K562 (cell line): ENCODE data around the gene CXCL14. TPM values are rescaled to one million over a fixed set of nuclear protein-coding genes. Genes with fewer than 3 reads are reported as not detected.

Source experiments
- ATAC-seq: fragments of 200-7000 bp; cut with Tn5 transposase; 3 replicates; pipeline ENCODE4 v1.9.1; 2020; ENCODE audit warnings: moderate library complexity
- BruUV-seq: library from RNA; stranded (reverse); fragments of 400-500 nt; replicated peaks from 2 replicates; lab custom pipeline; 2021; lab: Mats Ljungman, UMichigan
- CTCF ChIA-PET: fragments of 300-600 bp; formaldehyde crosslinking; extraction: SDS; loops from one replicate; lab custom pipeline; 2021; ENCODE audit warnings: low intra/inter-chr PET ratio; lab: Yijun Ruan, JAX
- POLR2A ChIA-PET: fragments of 300-600, 350-650 bp; sonication (Branson Sonifier 250); formaldehyde crosslinking; extraction: SDS; loops from one replicate; lab custom pipeline; 2021; ENCODE audit warnings: antibody characterized with exemption, inconsistent platforms; lab: Yijun Ruan, JAX
- DNase-seq, 4 experiments: peaks; one replicate each; pipeline versions ENCODE4 v3.0.0 to v3.0.0-alpha.2; 2011 to 2018; ENCODE audit warnings: low spot score in 3 of 4, mixed read lengths in 3 of 4; ENCODE audit errors: extremely low read depth in 1 of 4
- FAIRE-seq: peaks from 2 replicates; lab custom pipeline; 2011; peaks lifted over from hg19 to GRCh38; lab: Jason Lieb, UNC
- H2AFZ ChIP-seq: 2 replicates; pipeline ENCODE4 v1.6.0; 2011; ENCODE audit warnings: low read depth, low read length, control low read depth, inconsistent platforms
- H3K27ac ChIP-seq: fragments of 200-600 bp; 3 replicates; pipeline ENCODE4 v1.8.0; 2011; ENCODE audit warnings: low read depth, mild to moderate bottlenecking, control low read depth, inconsistent platforms, low read length, moderate library complexity, mixed read lengths; ENCODE audit errors: extremely low read depth
- H3K27me3 ChIP-seq, 2 experiments: fragments of 300-600 bp in 1 of 2; 2 replicates in 1 of 2; 3 replicates in 1 of 2; pipeline versions ENCODE4 v1.6.0 to v1.8.0; 2011; ENCODE audit warnings: inconsistent platforms in 2 of 2, low read length in 2 of 2, mild to moderate bottlenecking in 1 of 2, mixed read lengths in 1 of 2, moderate library complexity in 1 of 2; ENCODE audit not compliant: control insufficient read depth in 2 of 2, insufficient read depth in 2 of 2
- H3K36me3 ChIP-seq: fragments of 300-600 bp; 3 replicates; pipeline ENCODE4 v1.8.0; 2011; ENCODE audit warnings: mild to moderate bottlenecking, low read length, inconsistent platforms; ENCODE audit not compliant: control insufficient read depth, insufficient read depth
- H3K4me1 ChIP-seq, 2 experiments: fragments of 200-600 bp in 1 of 2; replicated peaks in 1 of 2; 2 replicates in 1 of 2; 3 replicates in 1 of 2; pipeline versions ENCODE4 v1.5.1 to v1.8.0; 2011; ENCODE audit warnings: inconsistent platforms in 2 of 2, low read length in 2 of 2, mild to moderate bottlenecking in 1 of 2, mixed read lengths in 1 of 2, moderate library complexity in 1 of 2; ENCODE audit not compliant: control insufficient read depth in 2 of 2, insufficient read depth in 2 of 2
- H3K4me2 ChIP-seq: 2 replicates; pipeline ENCODE4 v1.6.1; 2011; ENCODE audit warnings: low read length, control low read depth, inconsistent platforms, mixed read lengths; ENCODE audit not compliant: insufficient read depth
- H3K4me3 ChIP-seq: fragments of 200-600 bp; sonication (generic), shearing (Covaris generic); 2 replicates; pipeline ENCODE4 v1.5.1; 2016; ENCODE audit warnings: control low read depth, inconsistent platforms
- H3K79me2 ChIP-seq: fragments of 200-600 bp; 3 replicates; pipeline ENCODE4 v1.8.0; 2011; ENCODE audit warnings: low read length, inconsistent platforms; ENCODE audit not compliant: control insufficient read depth, insufficient read depth
- H3K9ac ChIP-seq, 2 experiments: 2 replicates each; pipeline versions ENCODE4 v1.6.0 to v1.6.1; 2011; ENCODE audit warnings: low read depth in 2 of 2, low read length in 2 of 2, control low read depth in 1 of 2, inconsistent platforms in 1 of 2, mild to moderate bottlenecking in 1 of 2, mixed read lengths in 1 of 2; ENCODE audit not compliant: insufficient read depth in 1 of 2
- H3K9me1 ChIP-seq: one replicate; pipeline ENCODE4 v1.6.0; 2011; ENCODE audit warnings: inconsistent platforms, mild to moderate bottlenecking, low read length, moderate library complexity; ENCODE audit not compliant: control insufficient read depth, insufficient read depth
- H3K9me3 ChIP-seq: replicated peaks from 2 replicates; pipeline ENCODE4 v1.5.1; 2011; ENCODE audit warnings: low read depth, low read length, inconsistent platforms; ENCODE audit not compliant: control insufficient read depth, insufficient read depth
- H4K20me1 ChIP-seq: replicated peaks from 2 replicates; pipeline ENCODE4 v1.6.1; 2011; ENCODE audit warnings: low read length, inconsistent platforms, mixed read lengths; ENCODE audit not compliant: control insufficient read depth, insufficient read depth
- CBX8 ChIP-seq: fragments of 200-600 bp; sonication (generic); IDR thresholded peaks from 2 replicates; pipeline ENCODE4 v1.6.1; 2012; ENCODE audit warnings: borderline replicate concordance, mixed run types, low read depth, mild to moderate bottlenecking, moderate library complexity, mixed read lengths, low read length, control low read depth, inconsistent platforms; ENCODE audit not compliant: poor library complexity, severe bottlenecking; ENCODE audit errors: extremely low read depth
- KLF1 ChIP-seq: fragments of 450-650 bp; IDR thresholded peaks from 2 replicates; pipeline ENCODE4 v1.6.1; 2016; ENCODE audit warnings: missing genetic modification characterization, missing compliant biosample characterization
- NR2C1 ChIP-seq, 2 experiments: fragments of 450-650 bp; IDR thresholded peaks; 2 replicates each; pipeline ENCODE4 v1.6.1; 2017; ENCODE audit warnings: mild to moderate bottlenecking in 2 of 2, antibody characterized with exemption in 1 of 2, inconsistent platforms in 1 of 2, missing compliant biosample characterization in 1 of 2, missing genetic modification characterization in 1 of 2
- SMARCE1 ChIP-seq: fragments of 450-650 bp; IDR thresholded peaks from 2 replicates; pipeline ENCODE4 v1.7.1; 2016; ENCODE audit warnings: mild to moderate bottlenecking
- TCF3 ChIP-seq: sonication (generic); formaldehyde crosslinking; IDR thresholded peaks from 2 replicates; pipeline ENCODE4 v1.4.0; 2020; ENCODE audit warnings: mild to moderate bottlenecking, missing genetic modification reagents
- XRCC5 ChIP-seq: fragments of 200-400 bp; formaldehyde crosslinking; IDR thresholded peaks from 2 replicates; pipeline ENCODE4 v1.6.1; 2017; ENCODE audit warnings: low read depth, mild to moderate bottlenecking, low read length
- WGBS: fragments of 100-300 bp; shearing (Covaris generic); methylation state at CpG from one replicate; pipeline ENCODE4 v1.1.6; 2016; ENCODE audit warnings: low coverage, mixed read lengths; ENCODE audit not compliant: insufficient coverage; ENCODE audit errors: missing lambda C conversion rate; 5-methylcytosine and 5-hydroxymethylcytosine counted together
- in situ Hi-C: fragments of 300-500 bp; cut with MboI; formaldehyde crosslinking; loops from 4 replicates; pipeline ENCODE4 v1.15.0; 2018; ENCODE audit warnings: inconsistent platforms, mixed read lengths
- intact Hi-C: fragments of 100-400 bp; cut with micrococcal nuclease; formaldehyde crosslinking; loops from 2 replicates; pipeline ENCODE4 v1.14.2; 2022
- polyA plus RNA-seq, 8 experiments: library from polyadenylated mRNA; depleted of rRNA in 4 of 8; stranded (reverse) in 5 of 8; unstranded in 3 of 8; fragments of >200 nt; fragmentation: Nextera tagmentation in 2 of 8; fragmentation: Illumina TruSeq in 1 of 8; extraction: Ambion mirVana in 2 of 8; extraction: Trizol in 1 of 8; gene quantifications; 2 replicates each; pipeline versions ENCODE4 v1.2.1 to v1.2.3, GENCODE V29; 2011 to 2014; ENCODE audit warnings: inconsistent platforms in 1 of 8, missing spikeins in 1 of 8
- total RNA-seq, 7 experiments: library from RNA; depleted of rRNA in 6 of 7; stranded (reverse); fragments of >200 nt in 6 of 7; fragmentation: Illumina TruSeq in 2 of 7; extraction: Trizol in 2 of 7; gene quantifications; 2 replicates each; pipeline versions ENCODE4 v1.2.1 to v1.2.3, GENCODE V29; 2011 to 2021; ENCODE audit warnings: low replicate concordance in 1 of 7
- TF ChIP-seq, protein P1 (sequence below), 2 experiments: fragments of 450-650 bp; formaldehyde crosslinking in 1 of 2; IDR thresholded peaks; 2 replicates each; pipeline versions ENCODE4 v1.4.0 to v1.6.1; 2014 to 2020; ENCODE audit warnings: mild to moderate bottlenecking in 2 of 2, borderline replicate concordance in 1 of 2, low read depth in 1 of 2
- TF ChIP-seq, protein P2 (sequence below), 2 experiments: fragments of 450-650 bp in 1 of 2; sonication (generic) in 1 of 2; formaldehyde crosslinking; conservative IDR thresholded peaks; 2 replicates each; pipeline versions ENCODE4 v1.4.0 to v1.8.1; 2020 to 2022; ENCODE audit warnings: mild to moderate bottlenecking in 1 of 2, missing genetic modification reagents in 1 of 2
- TF ChIP-seq, protein P3 (sequence below): fragments of 200-800 bp; sonication (Bioruptor generic); IDR thresholded peaks from 2 replicates; pipeline ENCODE4 v1.6.1; 2017; ENCODE audit warnings: missing genetic modification characterization, missing compliant biosample characterization

Gene CXCL14
- total and polyA plus RNA-seq, 9 of the 15 experiments (the other 6 are each of a cell fraction or from before 2014, with no cell fraction given): not detected

DNA sequence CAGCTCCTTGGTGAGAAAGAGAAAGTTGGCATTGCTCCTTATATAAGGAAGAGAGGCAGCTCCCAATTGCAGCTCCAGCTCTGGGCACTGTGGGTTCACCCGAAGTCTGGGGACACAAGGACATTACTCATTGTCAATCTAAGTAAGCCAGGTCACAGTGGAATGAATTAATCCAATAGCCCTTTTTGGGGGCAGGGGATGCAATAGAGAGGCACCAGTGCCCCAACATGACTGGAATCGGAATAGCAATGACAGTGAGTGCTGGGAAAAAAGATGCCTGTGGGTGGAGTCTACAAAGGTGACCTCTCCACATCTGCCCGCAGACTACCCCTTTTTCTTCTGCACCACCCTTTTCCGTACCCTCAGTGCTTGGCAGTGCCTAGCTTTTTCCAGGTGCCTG, 31.9 kb downstream of the CXCL14 start (continued):
- TF ChIP-seq, protein P1, sequence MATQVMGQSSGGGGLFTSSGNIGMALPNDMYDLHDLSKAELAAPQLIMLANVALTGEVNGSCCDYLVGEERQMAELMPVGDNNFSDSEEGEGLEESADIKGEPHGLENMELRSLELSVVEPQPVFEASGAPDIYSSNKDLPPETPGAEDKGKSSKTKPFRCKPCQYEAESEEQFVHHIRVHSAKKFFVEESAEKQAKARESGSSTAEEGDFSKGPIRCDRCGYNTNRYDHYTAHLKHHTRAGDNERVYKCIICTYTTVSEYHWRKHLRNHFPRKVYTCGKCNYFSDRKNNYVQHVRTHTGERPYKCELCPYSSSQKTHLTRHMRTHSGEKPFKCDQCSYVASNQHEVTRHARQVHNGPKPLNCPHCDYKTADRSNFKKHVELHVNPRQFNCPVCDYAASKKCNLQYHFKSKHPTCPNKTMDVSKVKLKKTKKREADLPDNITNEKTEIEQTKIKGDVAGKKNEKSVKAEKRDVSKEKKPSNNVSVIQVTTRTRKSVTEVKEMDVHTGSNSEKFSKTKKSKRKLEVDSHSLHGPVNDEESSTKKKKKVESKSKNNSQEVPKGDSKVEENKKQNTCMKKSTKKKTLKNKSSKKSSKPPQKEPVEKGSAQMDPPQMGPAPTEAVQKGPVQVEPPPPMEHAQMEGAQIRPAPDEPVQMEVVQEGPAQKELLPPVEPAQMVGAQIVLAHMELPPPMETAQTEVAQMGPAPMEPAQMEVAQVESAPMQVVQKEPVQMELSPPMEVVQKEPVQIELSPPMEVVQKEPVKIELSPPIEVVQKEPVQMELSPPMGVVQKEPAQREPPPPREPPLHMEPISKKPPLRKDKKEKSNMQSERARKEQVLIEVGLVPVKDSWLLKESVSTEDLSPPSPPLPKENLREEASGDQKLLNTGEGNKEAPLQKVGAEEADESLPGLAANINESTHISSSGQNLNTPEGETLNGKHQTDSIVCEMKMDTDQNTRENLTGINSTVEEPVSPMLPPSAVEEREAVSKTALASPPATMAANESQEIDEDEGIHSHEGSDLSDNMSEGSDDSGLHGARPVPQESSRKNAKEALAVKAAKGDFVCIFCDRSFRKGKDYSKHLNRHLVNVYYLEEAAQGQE (IDR thresholded peaks at IDR 0.05; ENCODE audit: borderline replicate concordance): peak; percentile 35; the same call in 1 of the 2 replicates
- TF ChIP-seq, protein P1 (CRISPR knock-in tag; IDR thresholded peaks at IDR 0.05; ENCODE audit: low read depth): no peak

DNA sequence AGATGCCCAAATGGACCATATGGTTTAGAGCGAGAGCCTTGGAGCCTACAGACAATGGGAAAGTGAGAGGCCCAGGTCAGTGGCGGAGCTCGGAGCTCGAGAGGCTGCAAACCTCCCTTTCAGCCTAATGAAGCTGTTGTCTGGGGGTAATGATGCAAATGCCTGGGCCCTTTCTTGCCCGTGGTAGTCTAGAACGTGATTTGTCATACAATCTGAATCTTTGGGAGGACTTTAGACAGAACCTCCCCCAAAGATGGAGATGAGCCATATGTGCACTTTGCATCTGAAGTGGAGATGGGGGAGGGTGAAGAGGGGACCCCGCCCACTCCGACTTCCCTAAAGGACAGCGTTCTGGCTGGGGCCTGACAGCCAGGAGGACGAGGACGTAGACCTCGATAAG, 32.7 kb downstream of the CXCL14 start:
- Histone ChIP-seq H2AFZ (no peak overlapping the region), H3K36me3 (no peaks in the 10 kb centered on the region), H3K4me2 (no peak overlapping the region), H4K20me1 (peaks cover 5% of the 10 kb centered on the region; the same call in 1 of the 2 replicates), H3K9ac (no peak overlapping the region), H3K4me1 (peaks cover 0 to 10% of the 10 kb centered on the region in 2 experiments; a peak in 2 of 5 replicates), H3K79me2 (no peaks in the 10 kb centered on the region), H3K9me3 (no peaks in the 10 kb centered on the region), H3K27ac (no peak overlapping the region), H3K4me3 (no peak overlapping the region), H3K27me3 (peaks cover 0 to 25% of the 10 kb centered on the region in 2 experiments; a peak in 4 of 5 replicates), H3K9me1 (no peaks in the 10 kb centered on the region)
- DNase-seq (peak in 1 of 4 experiments; percentile 16), ATAC-seq (no peak), FAIRE-seq (no peak)
- 11% methylated on average over 11 of the region's 12 CpGs for WGBS
- TF ChIP-seq, protein P2, sequence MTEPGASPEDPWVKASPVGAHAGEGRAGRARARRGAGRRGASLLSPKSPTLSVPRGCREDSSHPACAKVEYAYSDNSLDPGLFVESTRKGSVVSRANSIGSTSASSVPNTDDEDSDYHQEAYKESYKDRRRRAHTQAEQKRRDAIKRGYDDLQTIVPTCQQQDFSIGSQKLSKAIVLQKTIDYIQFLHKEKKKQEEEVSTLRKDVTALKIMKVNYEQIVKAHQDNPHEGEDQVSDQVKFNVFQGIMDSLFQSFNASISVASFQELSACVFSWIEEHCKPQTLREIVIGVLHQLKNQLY (CRISPR knock-in tag; conservative IDR thresholded peaks at IDR 0.05): no peak
- TF ChIP-seq CBX8 (no peak), KLF1 (tag) (no peak), TCF3 (CRISPR knock-in tag) (0 out of 2 replicates have a peak, but pooled peaks have one; percentile 12), SMARCE1 (no peak), XRCC5 (no peak), NR2C1 (IDR thresholded peaks at IDR 0.05) (no peak), NR2C1 (tag; IDR thresholded peaks at IDR 0.05) (no peak)
- TF ChIP-seq, protein P3, sequence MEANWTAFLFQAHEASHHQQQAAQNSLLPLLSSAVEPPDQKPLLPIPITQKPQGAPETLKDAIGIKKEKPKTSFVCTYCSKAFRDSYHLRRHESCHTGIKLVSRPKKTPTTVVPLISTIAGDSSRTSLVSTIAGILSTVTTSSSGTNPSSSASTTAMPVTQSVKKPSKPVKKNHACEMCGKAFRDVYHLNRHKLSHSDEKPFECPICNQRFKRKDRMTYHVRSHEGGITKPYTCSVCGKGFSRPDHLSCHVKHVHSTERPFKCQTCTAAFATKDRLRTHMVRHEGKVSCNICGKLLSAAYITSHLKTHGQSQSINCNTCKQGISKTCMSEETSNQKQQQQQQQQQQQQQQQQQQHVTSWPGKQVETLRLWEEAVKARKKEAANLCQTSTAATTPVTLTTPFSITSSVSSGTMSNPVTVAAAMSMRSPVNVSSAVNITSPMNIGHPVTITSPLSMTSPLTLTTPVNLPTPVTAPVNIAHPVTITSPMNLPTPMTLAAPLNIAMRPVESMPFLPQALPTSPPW (CRISPR knock-in tag): peak; percentile 27; the same call in 1 of the 2 replicates
- POLR2A ChIA-PET: no interaction called here
- no TSS peak for BruUV-seq
- intact Hi-C loops: no loop called here
- CTCF ChIA-PET: no interaction called here
- in situ Hi-C loops: no loop called here
